Activated CD8-positive, alpha-beta memory T cell treated with anti-CD3 and anti-CD28 coated beads for 1 hour (primary cell): ENCODE results near the gene AOAH.
"Not testable (repeated sequence)": the region's sequence is repeated elsewhere in the genome, so short reads cannot be mapped to it uniquely, and the experiment has no call there.

Experiments
- DNase-seq, 2 donors: peaks; one replicate each; pipeline ENCODE4 v3.0.0-alpha.2; 2020; ENCODE audit warnings: low read depth in 1 of 2; ENCODE audit errors: extremely low read depth in 1 of 2

Gene AOAH

DNA sequence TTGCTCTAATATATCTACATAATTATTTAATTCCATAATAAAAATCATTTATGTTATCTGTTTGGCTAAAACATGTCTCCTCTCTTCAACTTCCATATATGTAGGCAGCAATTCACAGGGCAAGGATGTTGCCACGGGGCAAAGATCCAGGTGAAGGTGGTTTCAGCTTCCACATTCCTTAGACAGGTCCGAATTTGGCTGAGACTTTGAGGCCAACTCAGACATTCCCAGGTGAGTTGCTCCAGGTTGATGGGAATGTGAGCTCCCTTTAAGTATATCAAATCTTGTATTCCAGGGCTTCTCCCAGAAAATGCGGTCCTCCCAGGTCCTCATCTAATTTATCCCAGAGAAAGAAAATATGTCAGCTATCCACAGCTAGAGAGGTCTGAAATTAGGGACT lies 15.1 kb upstream of the AOAH start:
- no peak for DNase-seq

DNA sequence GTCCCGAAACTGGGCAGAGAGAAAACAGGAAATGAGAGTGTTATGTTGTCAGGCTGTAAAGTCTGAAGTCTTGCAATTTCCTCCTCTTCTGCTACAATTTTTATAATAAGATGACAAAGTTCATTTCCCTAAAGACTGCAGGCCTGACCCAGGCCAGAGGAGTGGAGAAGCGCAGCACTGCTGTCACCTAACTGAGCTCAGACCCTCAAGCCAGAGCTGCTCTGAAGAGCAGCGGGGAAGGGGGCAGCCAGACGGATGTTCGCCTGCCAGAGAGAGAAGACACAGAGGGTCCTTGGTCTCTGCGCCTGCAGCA lies 12.6 kb upstream of the AOAH start:
- DNase-seq, result no peak

GRCh38 chr7:36736090-36736898 lies 12.0 kb upstream of the AOAH start:
- DNase-seq, result no peak

GRCh38 chr7:36735172-36735571 lies 10.9 kb upstream of the AOAH start:
- DNase-seq, result no peak

DNA sequence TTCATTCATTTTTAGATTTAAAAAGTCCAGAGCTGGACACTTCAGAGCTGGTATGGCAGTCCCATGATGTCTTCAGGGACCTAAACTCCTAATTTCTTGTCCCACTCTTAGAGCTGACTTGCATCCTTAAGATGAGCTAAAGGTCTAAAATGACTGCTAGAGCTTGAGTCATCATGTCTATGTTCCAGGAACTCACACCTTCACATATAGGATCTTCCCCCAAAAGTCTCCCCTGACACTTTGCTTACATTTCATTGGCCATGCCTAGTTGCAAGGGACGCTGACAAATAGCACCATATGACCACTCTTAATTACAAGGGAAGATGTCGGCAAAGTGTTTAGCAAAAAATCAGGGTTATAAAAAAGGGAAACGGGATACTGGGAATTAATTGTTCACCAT lies 10.4 kb upstream of the AOAH start:
- DNase-seq, result no peak

- no peak for DNase-seq
These were observed 9.1 kb upstream of the AOAH start for GRCh38 chr7:36733411-36733810.

GRCh38 chr7:36732806-36733205 lies 8.5 kb upstream of the AOAH start:
- DNase-seq, result no peak

- no peak for DNase-seq
These were observed 5.8 kb upstream of the AOAH start for GRCh38 chr7:36730046-36730445.

- DNase-seq, result no peak
These were observed 3.8 kb upstream of the AOAH start for GRCh38 chr7:36728143-36728542.

- DNase-seq, result no peak
These were observed 2.7 kb upstream of the AOAH start for GRCh38 chr7:36726806-36727503.

GRCh38 chr7:36726311-36726710 lies 2.0 kb upstream of the AOAH start:
- no peak for DNase-seq

DNA sequence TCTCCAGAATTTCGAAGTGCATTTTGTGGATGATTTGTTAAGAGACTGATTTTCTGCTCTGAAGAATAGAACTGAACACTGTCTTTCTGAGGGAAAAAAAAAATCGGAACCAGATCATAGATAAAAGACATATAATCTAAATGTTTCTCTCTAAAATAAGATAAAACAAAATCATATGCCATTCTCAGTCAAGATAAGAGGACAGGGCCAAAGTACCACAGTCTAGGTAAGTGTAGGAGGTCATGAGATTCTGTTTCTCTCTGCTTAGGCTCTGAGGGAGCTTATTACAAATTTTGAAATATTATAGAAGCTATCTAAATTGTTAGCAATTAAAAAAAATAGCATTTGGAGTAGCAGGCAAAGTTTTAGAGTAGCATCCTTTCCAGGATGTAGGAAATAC lies 702 bp upstream of the AOAH start:
- no peak for DNase-seq

GRCh38 chr7:36723291-36723690 lies 1.0 kb downstream of the AOAH start:
- no peak for DNase-seq

GRCh38 chr7:36719083-36719632 lies 5.1 kb downstream of the AOAH start:
- no peak for DNase-seq

GRCh38 chr7:36717586-36717985 lies 6.7 kb downstream of the AOAH start:
- DNase-seq, result no peak

DNA sequence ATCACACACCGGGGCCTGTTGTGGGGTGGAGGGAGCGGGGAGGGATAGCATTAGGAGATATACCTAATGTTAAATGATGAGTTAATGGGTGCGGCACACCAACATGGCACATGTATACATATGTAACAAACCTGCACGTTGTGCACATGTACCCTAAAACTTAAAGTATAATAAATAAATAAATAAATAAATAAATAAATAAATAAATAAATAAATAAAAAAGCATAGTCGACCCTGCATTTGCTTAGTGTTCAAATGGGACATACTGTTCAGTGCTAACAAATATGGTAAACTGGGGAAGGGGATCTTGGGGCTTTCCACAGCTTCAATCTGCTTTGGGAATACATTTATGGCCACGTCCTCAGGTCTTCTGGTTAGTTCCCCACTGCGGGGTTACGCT lies 7.5 kb downstream of the AOAH start:
- not testable (repeated sequence) for DNase-seq

- no peak for DNase-seq
These were observed 12.3 kb downstream of the AOAH start for GRCh38 chr7:36712015-36712414.

- DNase-seq, result no peak
These were observed 13.0 kb downstream of the AOAH start for GRCh38 chr7:36711256-36711655.

- no peak for DNase-seq
These were observed 14.0 kb downstream of the AOAH start for GRCh38 chr7:36710186-36710791.

GRCh38 chr7:36708767-36709166 lies 15.5 kb downstream of the AOAH start:
- no peak for DNase-seq

DNA sequence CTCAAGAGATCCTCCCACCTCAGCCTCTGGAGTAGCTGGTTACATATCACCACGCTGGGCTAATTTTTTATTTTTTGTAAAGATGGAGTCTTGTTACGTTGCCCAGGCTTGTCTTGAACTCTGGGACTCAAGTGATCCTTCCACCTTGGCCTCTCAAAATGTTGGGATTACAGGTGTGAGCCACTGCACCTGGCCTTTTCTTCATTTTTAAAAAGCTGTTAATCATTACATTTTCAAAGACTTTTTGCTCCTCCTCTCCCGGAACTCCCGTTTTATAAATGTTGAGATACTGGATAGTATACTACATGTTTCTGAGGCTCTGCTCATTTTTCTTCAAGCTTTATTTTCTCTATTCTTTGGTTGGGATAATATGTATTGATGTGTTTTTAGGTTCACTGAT lies 16.4 kb downstream of the AOAH start:
- DNase-seq, result no peak

- DNase-seq, result no peak
These were observed 16.8 kb downstream of the AOAH start for GRCh38 chr7:36707465-36707864.
